MCF 10A (cell line): ENCODE data around the gene SLC35D2. TPM values are rescaled to one million over a fixed set of nuclear protein-coding genes. Genes with fewer than 3 reads are reported as not detected.

Experiments used
- BruUV-seq: library from RNA; stranded (reverse); fragments of 400-500 nt; replicated peaks from 2 replicates; lab custom pipeline; 2021; lab: Mats Ljungman, UMichigan
- CTCF ChIA-PET: fragments of 300-600 bp; sonication (Branson Sonifier 250); formaldehyde crosslinking; extraction: SDS; loops from one replicate; lab custom pipeline; 2021; ENCODE audit warnings: antibody characterized with exemption, inconsistent platforms; lab: Yijun Ruan, JAX
- POLR2A ChIA-PET: fragments of 300-600, 350-650 bp; sonication (Branson Sonifier 250); formaldehyde crosslinking; extraction: SDS; loops from one replicate; lab custom pipeline; 2020; ENCODE audit warnings: antibody characterized with exemption, inconsistent platforms; lab: Yijun Ruan, JAX
- DNase-seq: peaks from one replicate; pipeline ENCODE4 v3.0.0-alpha.2; 2018; ENCODE audit not compliant: unreplicated experiment
- H3K27ac Mint-ChIP-seq: one replicate; pipeline ENCODE4 v1.8.0; 2022; ENCODE audit warnings: mild to moderate bottlenecking, low read depth, mixed read lengths; ENCODE audit not compliant: unreplicated experiment
- H3K27me3 Mint-ChIP-seq: one replicate; pipeline ENCODE4 v1.8.0; 2022; ENCODE audit warnings: mixed read lengths; ENCODE audit not compliant: insufficient read depth, unreplicated experiment
- H3K36me3 Mint-ChIP-seq: one replicate; pipeline ENCODE4 v1.8.0; 2022; ENCODE audit warnings: mild to moderate bottlenecking, moderate library complexity, mixed read lengths; ENCODE audit not compliant: insufficient read depth, unreplicated experiment
- H3K4me1 Mint-ChIP-seq: one replicate; pipeline ENCODE4 v1.8.0; 2022; ENCODE audit warnings: mixed read lengths; ENCODE audit not compliant: insufficient read depth, unreplicated experiment
- H3K4me3 Mint-ChIP-seq: one replicate; pipeline ENCODE4 v1.8.0; 2022; ENCODE audit warnings: mild to moderate bottlenecking, moderate library complexity, mixed read lengths; ENCODE audit not compliant: unreplicated experiment
- H3K9me3 Mint-ChIP-seq: one replicate; pipeline ENCODE4 v1.8.0; 2022; ENCODE audit warnings: mixed read lengths; ENCODE audit not compliant: unreplicated experiment
- CTCF ChIP-seq: fragments of 200-600 bp; IDR thresholded peaks from one replicate; pipeline ENCODE4 v1.8.0; 2022; ENCODE audit warnings: antibody characterized with exemption, mild to moderate bottlenecking; ENCODE audit not compliant: unreplicated experiment
- intact Hi-C: fragments of 100-400 bp; cut with micrococcal nuclease; formaldehyde crosslinking; loops from 2 replicates; pipeline ENCODE4 v1.14.1; 2022
- total RNA-seq: library from RNA; stranded (reverse); gene quantifications from 2 replicates; pipeline ENCODE4 v1.2.3, GENCODE V29; 2022

The SLC35D2 gene
- total RNA-seq, 1 experiment from 2014 or later: 20.8 TPM

- ChIA-PET CTCF (interaction anchor here (0.6 to 1.9 kb wide), 6 partner anchors 10 to 323 kb away, joined by 3 to 13 read pairs (median 4); no protein-coding TSS in a partner anchor), POLR2A (interaction anchor here (0.6 to 0.9 kb wide), 3 partner anchors 39 to 537 kb away, joined by 3 read pairs; partner anchors contain the start of gene HABP4)
- BruUV-seq: no TSS peak
- Mint-ChIP-seq H3K4me1 (peaks cover 9% of the 10 kb centered on the region), H3K9me3 (no peaks in the 10 kb centered on the region), H3K36me3 (no peaks in the 10 kb centered on the region), H3K4me3 (no peak overlapping the region), H3K27ac (no peak overlapping the region), H3K27me3 (no peaks in the 10 kb centered on the region)
- DNase-seq: no peak
- TF ChIP-seq CTCF: no peak
- intact Hi-C loops: loop anchor here (5.0 kb wide), 1 partner anchor 74 kb away; the partner anchor contains the start of gene ZNF367
Observed at GRCh38 chr9:96343515-96344360, 39.8 kb downstream of the SLC35D2 start.

- Mint-ChIP-seq H3K27me3 (no peaks in the 10 kb centered on the region), H3K4me3 (no peak overlapping the region), H3K36me3 (no peaks in the 10 kb centered on the region), H3K27ac (no peak overlapping the region), H3K4me1 (peaks cover 9% of the 10 kb centered on the region), H3K9me3 (no peaks in the 10 kb centered on the region)
- TF ChIP-seq CTCF: no peak
- POLR2A ChIA-PET: no interaction called here
- BruUV-seq: no TSS peak
- no peak for DNase-seq
- intact Hi-C loops: loop anchor here (5.0 kb wide), 1 partner anchor 75 kb away; the partner anchor contains the start of gene ZNF367
- CTCF ChIA-PET: interaction anchor here (0.9 to 1.9 kb wide), 5 partner anchors 13 to 224 kb away, joined by 3 to 13 read pairs (median 3); no protein-coding TSS in a partner anchor
Observed at GRCh38 chr9:96342571-96343245, 40.8 kb downstream of the SLC35D2 start.

- no peak for DNase-seq
- TF ChIP-seq CTCF: no peak
- no TSS peak for BruUV-seq
- H3K27ac Mint-ChIP-seq: no peak overlapping the region
- no peak overlapping the region for H3K4me3 Mint-ChIP-seq
- H3K27me3 Mint-ChIP-seq: no peaks in the 10 kb centered on the region
- H3K4me1 Mint-ChIP-seq: peaks cover 9% of the 10 kb centered on the region
- no peaks in the 10 kb centered on the region for H3K9me3 Mint-ChIP-seq
- H3K36me3 Mint-ChIP-seq: no peaks in the 10 kb centered on the region
- CTCF ChIA-PET: interaction anchor here (1.9 kb wide), 1 partner anchor 14 kb away, joined by 5 read pairs; no protein-coding TSS in a partner anchor
- POLR2A ChIA-PET: interaction anchor here (1.7 kb wide), 1 partner anchor 41 kb away, joined by 5 read pairs; no protein-coding TSS in a partner anchor
- intact Hi-C loops: loop anchor here (5.0 kb wide), 1 partner anchor 77 kb away; the partner anchor contains the start of gene ZNF367
Observed at GRCh38 chr9:96340707-96341106, 42.8 kb downstream of the SLC35D2 start.
